Parathyroid adenoma (tissue), 2 donors: ENCODE measurements around the gene CAMSAP1.
"Not testable (repeated sequence)": the region's sequence is repeated elsewhere in the genome, so short reads cannot be mapped to it uniquely, and the experiment has no call there.

Source experiments
- H2AFZ ChIP-seq: fragments of 300-600 bp; sonication (generic); one replicate; pipeline ENCODE4 v1.7.0; 2017; ENCODE audit warnings: antibody characterized with exemption, mild to moderate bottlenecking
- H3K27ac ChIP-seq: fragments of 300-600 bp; sonication (generic); one replicate; pipeline ENCODE4 v1.7.0; 2017
- H3K27me3 ChIP-seq: fragments of 300-600 bp; sonication (generic); one replicate; pipeline ENCODE4 v1.7.0; 2017; ENCODE audit warnings: low read length; ENCODE audit not compliant: control insufficient read depth, insufficient read depth
- H3K36me3 ChIP-seq: fragments of 300-600 bp; sonication (generic); one replicate; pipeline ENCODE4 v1.7.0; 2017; ENCODE audit warnings: low read length; ENCODE audit not compliant: control insufficient read depth, insufficient read depth
- H3K4me1 ChIP-seq: fragments of 300-600 bp; sonication (generic); one replicate; pipeline ENCODE4 v1.7.0; 2017; ENCODE audit warnings: control low read depth
- H3K4me2 ChIP-seq: fragments of 300-600 bp; sonication (generic); one replicate; pipeline ENCODE4 v1.7.0; 2017; ENCODE audit warnings: low read length
- H3K4me3 ChIP-seq: fragments of 300-600 bp; sonication (generic); one replicate; pipeline ENCODE4 v1.7.0; 2017; ENCODE audit warnings: low read depth, low read length
- H3K79me2 ChIP-seq: fragments of 300-600 bp; sonication (generic); one replicate; pipeline ENCODE4 v1.7.0; 2017; ENCODE audit warnings: control low read depth
- H3K9ac ChIP-seq: fragments of 300-600 bp; sonication (generic); one replicate; pipeline ENCODE4 v1.7.0; 2017; ENCODE audit warnings: mild to moderate bottlenecking
- H3K9me3 ChIP-seq: fragments of 300-600 bp; sonication (generic); one replicate; pipeline ENCODE4 v1.7.0; 2017; ENCODE audit warnings: low read length; ENCODE audit not compliant: control insufficient read depth
- CTCF ChIP-seq: fragments of 300-600 bp; sonication (generic); IDR thresholded peaks from one replicate; pipeline ENCODE4 v1.7.0; 2017; ENCODE audit warnings: antibody characterized with exemption, mild to moderate bottlenecking
- donor health status: primary hyperparathyroidism.

Gene CAMSAP1

GRCh38 chr9:135919318-135919890 lies 12.1 kb upstream of the CAMSAP1 start:
- no peak overlapping the region for H3K4me2 ChIP-seq
- no peak overlapping the region for H3K9ac ChIP-seq
- TF ChIP-seq CTCF, result no peak
- H3K79me2 ChIP-seq, result no peaks in the 10 kb centered on the region
- no peaks in the 10 kb centered on the region for H3K27me3 ChIP-seq
- no peak overlapping the region for H3K27ac ChIP-seq
- H3K9me3 ChIP-seq, result no peaks in the 10 kb centered on the region
- H3K36me3 ChIP-seq, result no peaks in the 10 kb centered on the region
- H3K4me1 ChIP-seq, result no peaks in the 10 kb centered on the region
- H3K4me3 ChIP-seq, result no peak overlapping the region
- H2AFZ ChIP-seq, result no peak overlapping the region

- not testable (repeated sequence) for H3K9me3 ChIP-seq, H2AFZ ChIP-seq
Measured at GRCh38 chr9:135916227-135916626, 8.9 kb upstream of the CAMSAP1 start.

GRCh38 chr9:135914921-135915320 lies 7.6 kb upstream of the CAMSAP1 start:
- no peaks in the 10 kb centered on the region for H3K9me3 ChIP-seq
- no peak overlapping the region for H3K27ac ChIP-seq
- no peak overlapping the region for H3K4me3 ChIP-seq
- H2AFZ ChIP-seq, result no peak overlapping the region
- no peak overlapping the region for H3K4me2 ChIP-seq
- H3K36me3 ChIP-seq, result no peaks in the 10 kb centered on the region
- H3K9ac ChIP-seq, result no peak overlapping the region
- H3K27me3 ChIP-seq, result no peaks in the 10 kb centered on the region
- no peak for TF ChIP-seq CTCF
- no peaks in the 10 kb centered on the region for H3K79me2 ChIP-seq
- H3K4me1 ChIP-seq, result no peaks in the 10 kb centered on the region

More at GRCh38 chr9:135916227-135916626, 8.9 kb upstream of the CAMSAP1 start:
- not testable (repeated sequence) for H3K27ac ChIP-seq, H3K36me3 ChIP-seq, H3K9ac ChIP-seq, H3K79me2 ChIP-seq, H3K4me1 ChIP-seq, H3K4me3 ChIP-seq, H3K4me2 ChIP-seq, H3K27me3 ChIP-seq

GRCh38 chr9:135911233-135911632 lies 3.9 kb upstream of the CAMSAP1 start:
- H3K27ac ChIP-seq, H2AFZ ChIP-seq, H3K4me3 ChIP-seq, H3K27me3 ChIP-seq, H3K4me1 ChIP-seq, H3K9ac ChIP-seq, H3K4me2 ChIP-seq, H3K79me2 ChIP-seq, H3K36me3 ChIP-seq, H3K9me3 ChIP-seq: not testable (repeated sequence)

- no peaks in the 10 kb centered on the region for H3K4me1 ChIP-seq
- H3K9ac ChIP-seq, result no peak overlapping the region
- no peak for TF ChIP-seq CTCF
- H3K27me3 ChIP-seq, result no peaks in the 10 kb centered on the region
- H3K79me2 ChIP-seq, result no peaks in the 10 kb centered on the region
- no peak overlapping the region for H3K4me3 ChIP-seq
- no peak overlapping the region for H3K4me2 ChIP-seq
- H3K9me3 ChIP-seq, result no peaks in the 10 kb centered on the region
- no peak overlapping the region for H3K27ac ChIP-seq
- no peaks in the 10 kb centered on the region for H3K36me3 ChIP-seq
- no peak overlapping the region for H2AFZ ChIP-seq
Measured at GRCh38 chr9:135910757-135911156, 3.4 kb upstream of the CAMSAP1 start.

- Histone ChIP-seq H3K4me3 (no peak overlapping the region), H3K27ac (no peak overlapping the region), H3K36me3 (no peaks in the 10 kb centered on the region), H3K4me1 (no peaks in the 10 kb centered on the region), H2AFZ (no peak overlapping the region), H3K9me3 (no peaks in the 10 kb centered on the region), H3K4me2 (no peak overlapping the region), H3K79me2 (no peaks in the 10 kb centered on the region), H3K9ac (no peak overlapping the region), H3K27me3 (no peaks in the 10 kb centered on the region)
- TF ChIP-seq CTCF, result no peak
Measured at GRCh38 chr9:135910216-135910615, 2.9 kb upstream of the CAMSAP1 start.
